Tibial artery (tissue), 4 donors: ENCODE measurements around the gene ROBO1.

ENCODE experiments used
- DNase-seq, 2 donors: peaks; one replicate each; pipeline ENCODE4 v3.0.0-alpha.2; 2019
- H3K27ac ChIP-seq, 2 donors: fragments of 200-600 bp; sonication (generic) in 1 of 2; 1 replicate in 1 of 2; 2 replicates in 1 of 2; pipeline ENCODE4 v1.5.1; 2018 to 2019; ENCODE audit warnings: mild to moderate bottlenecking in 1 of 2
- H3K27me3 ChIP-seq, 2 donors: fragments of 200-600 bp; sonication (generic) in 1 of 2; one replicate each; pipeline versions ENCODE4 v1.5.1 to v1.6.0; 2016 to 2019
- H3K36me3 ChIP-seq, 3 donors: fragments of 200-600 bp; sonication (generic) in 2 of 3; one replicate each; pipeline ENCODE4 v1.5.1; 2016 to 2019; ENCODE audit warnings: mild to moderate bottlenecking in 2 of 3
- H3K4me1 ChIP-seq, 4 donors: fragments of 200-600 bp; sonication (generic) in 2 of 4; 1 replicate in 3 of 4; 2 replicates in 1 of 4; pipeline ENCODE4 v1.5.1; 2016 to 2019
- H3K4me3 ChIP-seq, 2 donors: fragments of 200-600 bp; sonication (generic) in 1 of 2; 1 replicate in 1 of 2; 2 replicates in 1 of 2; pipeline ENCODE4 v1.5.1; 2018 to 2019; ENCODE audit warnings: mild to moderate bottlenecking in 2 of 2
- H3K9me3 ChIP-seq, 3 donors: fragments of 200-600 bp; sonication (generic) in 1 of 3; one replicate each; pipeline ENCODE4 v1.5.1; 2016 to 2019
- CTCF ChIP-seq, 2 experiments: fragments of 200-600 bp in 1 of 2; fragments of 450-650 bp in 1 of 2; IDR thresholded peaks; one replicate each; pipeline ENCODE4 v1.5.1; 2017 to 2019; ENCODE audit warnings: antibody characterized with exemption in 2 of 2, mild to moderate bottlenecking in 1 of 2, moderate library complexity in 1 of 2
- intact Hi-C: fragments of 100-400 bp; cut with DNase I; formaldehyde crosslinking; loops from one replicate; pipeline ENCODE4 v1.15.0; 2023; ENCODE audit warnings: low total_unique reads

Gene ROBO1

GRCh38 chr3:79765911-79766310 lies 1.9 kb downstream of the ROBO1 start:
- Histone ChIP-seq H3K9me3 (no peaks in the 10 kb centered on the region), H3K27me3 (peaks cover 0 to 21% of the 10 kb centered on the region in 2 donors), H3K36me3 (no peaks in the 10 kb centered on the region), H3K4me3 (peak overlapping the region; percentile 32 to 40), H3K4me1 (peaks cover 0 to 24% (median 17%) of the 10 kb centered on the region in 4 donors), H3K27ac (no peak overlapping the region)
- intact Hi-C loops, result no loop called here
- no peak for TF ChIP-seq CTCF (IDR thresholded peaks at IDR 0.05)
- DNase-seq, result no peak

- intact Hi-C loops, result no loop called here
- no peak for TF ChIP-seq CTCF (IDR thresholded peaks at IDR 0.05)
- no peak for DNase-seq
- Histone ChIP-seq H3K4me1 (peaks cover 0 to 7% (median 6%) of the 10 kb centered on the region in 4 donors), H3K36me3 (no peaks in the 10 kb centered on the region), H3K4me3 (no peak overlapping the region), H3K9me3 (no peaks in the 10 kb centered on the region), H3K27me3 (peaks cover 0 to 16% of the 10 kb centered on the region in 2 donors), H3K27ac (no peak overlapping the region)
These were observed 6.4 kb downstream of the ROBO1 start for GRCh38 chr3:79761441-79761840.

- Histone ChIP-seq H3K27ac (no peak overlapping the region), H3K27me3 (no peaks in the 10 kb centered on the region), H3K36me3 (no peaks in the 10 kb centered on the region), H3K9me3 (no peaks in the 10 kb centered on the region), H3K4me3 (no peak overlapping the region), H3K4me1 (no peaks in the 10 kb centered on the region)
- TF ChIP-seq CTCF (IDR thresholded peaks at IDR 0.05), result no peak
- intact Hi-C loops, result no loop called here
- no peak for DNase-seq
These were observed 16.1 kb downstream of the ROBO1 start for GRCh38 chr3:79751703-79752102.

- intact Hi-C loops, result no loop called here
- DNase-seq, result no peak
- no peak for TF ChIP-seq CTCF (IDR thresholded peaks at IDR 0.05)
- Histone ChIP-seq H3K9me3 (peaks cover 0 to 6% (median 0%) of the 10 kb centered on the region in 3 donors), H3K27me3 (no peaks in the 10 kb centered on the region), H3K4me3 (no peak overlapping the region), H3K4me1 (no peaks in the 10 kb centered on the region), H3K27ac (no peak overlapping the region), H3K36me3 (no peaks in the 10 kb centered on the region)
These were observed 30.3 kb downstream of the ROBO1 start for GRCh38 chr3:79737530-79737929.

- TF ChIP-seq CTCF (IDR thresholded peaks at IDR 0.05), result no peak
- no peak overlapping the region for H3K27ac ChIP-seq
- no peak overlapping the region for H3K4me3 ChIP-seq
- intact Hi-C loops, result no loop called here
- no peak for DNase-seq
- no peaks in the 10 kb centered on the region for H3K4me1 ChIP-seq
- no peaks in the 10 kb centered on the region for H3K27me3 ChIP-seq
- no peaks in the 10 kb centered on the region for H3K36me3 ChIP-seq
- no peaks in the 10 kb centered on the region for H3K9me3 ChIP-seq
These were observed 38.7 kb downstream of the ROBO1 start for GRCh38 chr3:79729096-79729495.

GRCh38 chr3:79726786-79727185 lies 41.0 kb downstream of the ROBO1 start:
- no peaks in the 10 kb centered on the region for H3K36me3 ChIP-seq
- H3K27ac ChIP-seq, result no peak overlapping the region
- H3K27me3 ChIP-seq, result no peaks in the 10 kb centered on the region
- no peaks in the 10 kb centered on the region for H3K4me1 ChIP-seq
- TF ChIP-seq CTCF (IDR thresholded peaks at IDR 0.05), result no peak
- intact Hi-C loops, result no loop called here
- H3K9me3 ChIP-seq, result no peaks in the 10 kb centered on the region
- no peak for DNase-seq
- no peak overlapping the region for H3K4me3 ChIP-seq
